Measurements from ENCODE around the gene G3BP2. TPM values are rescaled to one million over a fixed set of nuclear protein-coding genes. Genes with fewer than 3 reads are reported as not detected.
A peak's percentile ranks its signal among the peaks of the same experiment; 100 is the strongest.
"Not testable (repeated sequence)": the region's sequence is repeated elsewhere in the genome, so short reads cannot be mapped to it uniquely, and the experiment has no call there.

Gene G3BP2
- 104 TPM for polyA plus RNA-seq (2013, experiment 1 of 2; ENCODE audit: insufficient read length)
- polyA plus RNA-seq (2013, experiment 2 of 2; ENCODE audit: insufficient read length) = 114 TPM

DNA sequence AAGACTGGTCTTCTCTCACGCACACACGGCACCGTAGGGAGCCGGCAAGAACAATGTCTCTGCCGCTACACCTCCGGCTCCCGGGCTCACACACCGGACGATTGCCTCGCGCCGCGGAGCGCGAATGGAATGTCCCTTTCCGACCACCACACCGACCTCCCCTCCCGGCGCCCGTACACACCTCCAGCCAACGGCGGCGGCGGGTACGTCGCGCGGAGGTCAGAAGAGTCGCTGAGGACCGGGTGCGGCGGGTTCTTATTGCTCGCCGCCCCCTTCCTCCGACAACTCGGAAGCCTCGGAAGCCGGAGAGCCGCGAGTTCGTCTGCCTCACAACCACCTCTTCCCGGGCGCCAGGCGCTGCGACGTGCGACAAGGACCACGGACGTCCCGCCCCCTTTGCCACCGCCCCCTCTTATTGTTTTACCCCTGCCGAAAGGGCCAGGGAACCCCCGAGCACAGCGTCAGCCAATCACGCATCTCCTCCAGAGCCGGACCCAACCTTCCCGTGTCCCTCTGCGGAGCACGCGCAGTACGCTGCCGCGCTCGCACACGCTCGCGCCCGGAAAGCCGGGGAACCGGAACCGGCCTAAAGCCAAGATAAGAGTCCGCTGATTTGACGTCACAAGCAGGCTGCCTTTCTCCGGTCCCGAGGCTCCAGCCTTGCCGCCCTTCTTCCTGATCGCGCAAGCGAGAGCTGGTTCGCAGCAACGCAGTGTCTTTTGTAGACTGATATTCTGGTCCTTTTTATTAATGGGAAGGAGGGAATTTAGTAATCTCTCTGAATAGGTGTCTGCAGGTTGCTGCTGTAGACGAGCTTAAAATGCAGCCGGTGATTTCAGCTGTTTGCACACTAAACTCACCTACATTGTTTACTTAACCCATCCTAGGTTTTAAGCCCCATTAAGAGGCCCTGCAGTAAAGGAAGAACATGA, at the start of gene G3BP2:
Gene G3BP2, minus strand, starts transcription at position 385 of the 932 bp plus-strand sequence. CDS start 11,386 bp downstream, outside the sequence.
- peak; percentile 98 for DNase-seq

DNA sequence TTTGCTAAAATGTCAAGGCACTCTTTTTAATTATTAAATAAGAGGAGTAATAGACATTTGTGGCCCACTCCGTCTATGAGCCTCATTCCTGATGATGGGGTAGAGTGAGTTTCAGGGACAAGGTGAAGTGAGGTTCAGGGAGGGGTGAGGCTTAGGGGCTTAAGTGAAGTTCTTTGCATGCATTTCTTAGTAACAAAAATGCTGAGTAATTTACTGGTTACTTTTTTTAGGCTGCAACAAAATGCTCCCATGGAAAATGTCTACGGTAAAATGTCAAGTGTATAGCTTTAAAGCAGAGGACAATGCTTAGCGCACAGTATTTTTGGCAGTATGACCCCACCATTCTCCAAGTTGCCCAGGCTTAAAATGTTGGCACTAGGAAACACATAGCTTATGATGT, 49.2 kb upstream of the G3BP2 start:
- DNase-seq = no peak

DNA sequence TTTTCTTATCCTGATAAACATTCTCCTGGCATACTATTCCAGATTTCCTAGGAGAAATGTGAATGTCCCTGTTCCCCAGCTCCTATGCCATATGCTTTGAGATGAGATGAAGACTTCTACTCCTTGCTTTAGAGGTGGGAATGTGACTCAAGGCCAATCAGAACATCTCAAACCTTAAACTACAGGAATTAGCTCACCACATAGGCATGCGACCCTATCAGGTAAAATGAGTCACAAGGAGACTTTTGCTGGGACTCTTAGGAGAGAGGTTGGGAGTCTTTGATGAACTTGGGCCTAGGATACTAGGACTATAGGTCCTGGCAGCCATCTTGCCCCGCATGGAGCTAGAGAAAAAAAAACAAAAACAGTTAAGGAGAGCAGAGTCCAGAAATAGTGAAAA, 45.3 kb upstream of the G3BP2 start:
- no peak for DNase-seq

DNA sequence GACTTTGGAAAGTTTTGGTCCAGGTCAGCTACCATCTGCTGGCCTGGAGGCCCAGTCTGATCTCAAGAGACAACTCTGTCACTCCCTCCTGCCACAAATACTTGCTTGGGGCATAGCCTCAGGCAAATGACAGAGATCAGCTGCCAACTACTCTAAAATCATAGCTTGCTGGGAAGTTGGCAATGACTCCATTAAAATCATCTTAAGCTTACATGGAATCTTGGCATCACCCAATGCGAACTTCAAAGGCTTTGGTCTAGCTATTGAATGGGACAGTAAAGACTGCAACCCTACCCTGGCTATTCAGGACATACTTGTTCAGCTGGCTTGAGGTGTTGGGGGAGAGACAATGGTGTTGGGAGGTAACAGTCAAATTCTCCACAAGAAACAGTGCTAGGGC, 44.2 kb upstream of the G3BP2 start:
- no peak for DNase-seq

DNA sequence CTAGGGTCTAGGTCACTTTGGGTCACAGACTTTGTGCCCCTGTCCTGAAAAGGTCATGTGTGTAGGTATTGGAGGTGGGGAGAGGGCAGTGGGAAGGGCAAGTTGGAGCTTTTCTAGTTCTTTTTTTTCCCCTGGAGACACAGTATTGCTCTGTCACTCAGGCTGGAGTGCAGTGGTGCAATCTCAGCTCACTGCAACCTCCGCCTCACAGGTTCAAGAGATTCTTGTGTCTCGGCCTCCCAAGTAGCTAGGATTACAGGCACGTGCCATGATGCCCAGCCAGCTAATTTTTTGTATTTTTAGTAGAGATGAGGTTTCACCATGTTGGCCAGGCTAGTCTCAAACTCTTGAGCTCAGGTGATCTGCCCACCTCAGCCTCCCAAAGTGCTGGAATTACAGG, 42.8 kb upstream of the G3BP2 start:
- DNase-seq = not testable (repeated sequence)

DNA sequence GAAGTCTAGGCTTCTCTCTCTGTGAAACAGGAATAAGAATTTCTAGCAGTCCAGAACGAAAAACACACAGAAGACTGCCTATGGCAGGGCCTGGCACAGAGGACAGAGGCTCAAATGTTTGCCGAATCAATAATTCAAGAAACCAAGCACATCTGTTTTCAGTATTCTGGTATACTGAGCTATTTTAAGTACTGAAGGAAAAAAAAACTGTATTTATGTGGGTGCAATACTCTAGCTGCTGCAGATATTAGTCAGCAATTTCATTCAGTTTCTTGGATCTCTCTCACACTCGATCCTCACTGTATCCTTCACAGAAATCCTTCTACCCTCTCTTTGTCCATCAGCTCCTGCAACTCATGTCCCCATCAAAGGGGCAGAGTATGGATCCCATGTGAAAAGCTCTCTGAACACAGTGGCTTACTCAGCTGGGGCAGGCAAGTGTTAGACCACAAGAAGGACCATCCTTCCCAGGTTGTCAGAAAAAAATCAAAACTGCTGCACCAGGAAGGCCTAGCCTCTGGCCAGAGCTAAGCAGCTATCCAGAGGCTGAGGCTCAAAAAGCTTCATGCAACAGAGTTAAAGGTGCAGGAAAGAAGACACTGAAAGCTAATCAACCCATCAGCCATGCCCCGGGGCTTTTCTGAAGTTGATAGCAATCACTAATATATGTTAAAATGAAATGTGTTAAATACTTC, 42.0 kb upstream of the G3BP2 start:
- DNase-seq = peak; percentile 61

DNA sequence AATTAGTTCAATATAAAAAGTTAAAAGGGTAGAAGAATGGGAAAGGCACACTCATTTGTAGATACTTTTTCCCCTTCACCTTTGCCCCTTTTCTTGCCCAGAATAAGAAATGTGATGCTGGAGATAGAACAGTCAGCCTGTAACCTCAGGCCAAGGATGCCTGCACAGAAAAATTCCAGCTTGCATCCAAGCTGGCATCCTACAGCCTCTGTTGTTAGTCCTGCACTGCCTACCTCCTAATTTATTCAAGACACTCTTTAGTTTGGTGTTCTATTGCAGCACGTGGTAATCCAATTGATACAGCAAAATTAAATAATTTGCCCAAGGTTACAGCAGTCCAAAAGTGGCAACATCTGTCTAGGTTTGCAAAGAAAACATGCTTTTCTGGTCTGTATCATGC, 41.5 kb upstream of the G3BP2 start:
- no peak for DNase-seq

DNA sequence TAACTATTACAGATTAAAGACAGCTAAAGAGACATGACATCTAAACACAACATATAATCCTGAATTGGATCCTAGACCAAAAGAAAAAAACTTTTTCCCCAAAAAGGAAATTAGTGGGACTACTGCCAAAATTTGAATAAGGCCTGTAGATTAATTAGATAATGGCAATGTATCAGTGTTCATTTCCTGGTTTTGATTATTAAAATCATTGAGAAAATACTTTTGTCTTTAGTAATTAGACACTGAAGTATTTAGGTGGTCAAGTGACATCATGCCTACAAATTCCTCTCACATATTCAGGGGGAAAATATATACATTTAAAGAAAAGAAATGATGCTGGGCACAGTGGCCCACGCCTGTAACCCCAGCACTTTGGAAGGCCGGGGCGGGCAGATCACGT, 40.8 kb upstream of the G3BP2 start:
- no peak for DNase-seq

DNA sequence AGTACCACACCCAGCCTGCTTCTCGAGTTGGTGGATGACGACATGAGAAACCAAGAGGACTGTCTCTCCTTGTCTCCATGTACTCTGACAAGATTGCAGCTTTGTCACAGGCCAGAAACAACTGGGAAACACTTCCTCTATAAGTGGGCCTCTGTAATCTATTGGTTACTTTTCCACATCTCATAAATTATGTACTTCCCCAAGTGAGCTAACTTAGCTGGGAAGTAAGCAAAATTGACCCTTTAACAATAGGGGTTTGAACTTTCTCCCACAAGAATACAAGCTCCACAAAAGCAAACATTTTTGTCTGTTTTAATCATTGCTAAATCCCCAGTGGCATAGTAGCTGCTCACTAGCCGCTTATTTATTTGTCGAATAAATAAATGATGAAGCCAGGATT, 37.0 kb upstream of the G3BP2 start:
- DNase-seq = no peak

DNA sequence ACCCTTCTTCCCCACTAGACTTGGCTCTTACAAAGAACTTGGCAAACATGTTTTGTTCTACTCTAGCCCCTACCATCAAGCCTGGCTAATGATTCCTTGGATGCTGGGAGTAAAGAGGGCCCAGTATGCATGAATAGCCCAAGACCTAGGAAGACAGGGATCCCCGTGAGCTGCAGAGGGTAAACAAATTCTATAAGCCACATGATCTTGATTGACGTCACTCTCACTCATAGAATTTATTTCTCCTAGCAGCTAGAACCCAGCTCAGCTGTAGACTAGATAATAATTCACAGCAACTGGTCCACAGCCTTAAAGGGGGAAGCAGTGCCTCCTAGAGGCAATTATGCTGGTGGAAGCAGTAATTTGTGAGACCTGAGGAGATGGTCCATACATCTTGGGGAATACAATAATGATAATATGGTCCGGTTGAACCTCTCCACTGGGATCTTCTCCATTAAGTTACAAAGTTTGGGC, 35.0 kb upstream of the G3BP2 start:
- no peak for DNase-seq

DNA sequence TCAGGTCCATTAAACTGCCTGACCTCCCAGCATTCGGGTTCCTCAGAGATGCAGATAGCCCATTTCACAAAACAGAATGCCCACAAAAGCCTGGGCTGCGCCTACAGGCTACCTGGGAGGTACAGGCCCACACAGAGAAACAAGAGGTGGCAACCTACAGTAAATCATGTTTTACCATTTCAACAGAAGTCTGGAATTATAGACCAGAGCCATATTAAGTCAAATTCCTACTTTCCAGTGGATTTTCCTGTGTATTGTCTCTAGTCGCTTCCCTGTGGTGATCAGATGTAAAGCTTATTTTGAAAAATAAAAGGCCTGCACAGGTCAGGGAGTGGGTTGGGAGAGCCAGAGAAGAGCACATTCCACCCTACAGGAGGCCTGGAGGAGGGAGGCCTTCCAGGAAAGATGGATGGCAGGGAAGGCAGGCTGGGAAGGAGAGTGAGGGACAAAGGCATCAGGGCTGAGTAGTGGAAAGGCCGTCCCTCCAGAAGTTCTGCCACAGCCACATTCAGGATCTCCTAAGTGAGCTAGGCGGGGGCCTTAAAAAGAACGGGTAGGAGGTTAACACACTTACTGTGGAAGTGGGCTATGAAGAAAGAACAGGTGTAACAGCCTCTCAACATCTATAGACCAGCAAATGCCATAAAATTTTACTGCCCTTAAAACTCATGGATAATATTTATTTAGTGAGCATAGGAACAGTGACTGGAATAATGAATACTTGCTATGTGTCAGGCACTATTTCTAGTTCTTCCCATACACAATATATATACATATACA, 32.2 kb upstream of the G3BP2 start:
- DNase-seq = no peak

DNA sequence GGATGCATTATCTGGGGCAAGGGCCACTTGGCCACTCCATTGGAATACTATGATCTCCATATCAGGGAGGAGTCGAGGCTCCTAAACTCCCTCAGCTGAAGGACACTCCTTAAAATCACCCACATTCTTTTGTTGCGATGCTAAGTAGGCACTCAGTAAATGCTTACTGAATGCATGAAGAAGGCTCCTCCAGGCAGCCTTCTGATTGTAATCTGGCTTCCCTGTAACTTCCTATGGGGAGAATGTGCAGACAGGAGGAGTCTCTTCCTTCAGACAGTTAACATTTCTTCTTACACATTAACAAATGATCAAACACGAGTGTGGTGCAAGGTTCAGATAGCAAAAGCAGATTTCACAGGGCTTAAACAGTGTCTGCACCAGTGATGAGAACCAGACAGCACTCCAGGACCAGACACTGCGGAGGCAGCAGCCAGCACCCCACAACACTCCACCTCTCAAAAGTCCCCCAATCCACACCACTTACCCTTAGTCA, 29.8 kb upstream of the G3BP2 start:
- DNase-seq = no peak

DNA sequence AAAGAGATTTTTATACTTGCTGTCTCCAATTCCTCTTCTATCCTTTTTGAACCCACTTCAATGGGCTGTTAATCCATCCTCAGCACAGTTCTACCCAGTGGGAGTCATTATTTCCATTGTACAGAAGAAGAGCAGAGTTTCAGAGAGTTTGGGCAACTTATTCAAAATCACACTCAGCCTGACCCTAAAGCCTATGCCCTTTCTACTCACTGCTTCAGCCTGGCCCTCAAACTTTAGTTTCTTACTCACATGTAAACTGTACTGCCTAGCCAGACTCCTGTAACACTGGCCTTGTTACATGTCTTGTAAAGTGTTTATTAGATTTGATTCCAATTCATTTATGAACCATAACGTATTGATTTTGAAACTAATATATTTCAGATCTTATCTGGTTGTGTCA, 26.1 kb upstream of the G3BP2 start:
- no peak for DNase-seq

DNA sequence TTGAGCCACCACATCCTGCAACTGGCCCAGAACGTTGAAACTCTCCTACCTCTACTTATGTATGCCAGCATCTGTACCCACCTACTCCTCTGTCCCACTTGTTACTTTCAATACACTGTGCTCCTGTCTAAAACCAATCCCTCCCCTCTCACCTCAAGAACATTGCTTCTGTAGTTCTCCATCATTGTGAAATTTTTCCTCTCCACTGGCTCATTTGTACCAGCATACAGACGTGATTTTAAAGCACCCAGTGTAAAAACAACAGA, 25.7 kb upstream of the G3BP2 start:
- no peak for DNase-seq

DNA sequence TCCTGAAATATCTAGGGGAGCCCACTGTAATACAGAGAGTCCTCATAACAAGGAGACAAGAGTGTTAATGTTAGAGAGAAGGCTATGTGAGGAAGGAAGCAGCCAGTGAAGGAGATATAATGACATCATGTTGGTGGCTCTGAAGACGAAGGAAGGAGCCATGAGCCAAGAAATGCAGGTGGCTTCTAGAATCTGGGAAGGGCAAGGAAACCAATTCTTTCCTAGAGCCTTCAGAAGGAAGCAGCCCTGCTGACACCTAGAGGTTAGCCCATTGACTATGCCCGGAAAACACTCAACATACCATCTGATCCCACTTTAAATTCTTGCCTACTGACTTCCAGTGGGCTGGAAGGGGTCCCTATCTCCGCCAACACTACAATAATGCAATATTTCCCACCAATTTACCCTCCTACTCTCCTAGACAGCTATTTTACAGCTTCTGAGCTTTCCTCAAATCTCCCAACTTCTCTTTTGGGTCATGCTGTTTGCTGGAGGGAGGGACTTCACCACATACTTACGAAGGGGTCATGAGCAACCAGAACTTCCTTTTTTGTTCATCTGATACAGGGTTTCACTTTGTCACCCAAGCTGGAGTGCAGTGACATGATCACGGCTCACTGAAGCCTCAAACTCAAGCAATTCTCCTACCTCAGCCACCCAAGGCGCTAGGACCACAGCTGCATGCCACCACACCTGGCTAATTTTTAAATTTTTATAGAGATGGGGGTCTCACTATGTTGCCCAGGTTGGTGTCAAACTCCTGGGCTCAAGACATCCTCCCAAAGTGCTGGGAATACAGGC, 25.2 kb upstream of the G3BP2 start:
- no peak for DNase-seq

DNA sequence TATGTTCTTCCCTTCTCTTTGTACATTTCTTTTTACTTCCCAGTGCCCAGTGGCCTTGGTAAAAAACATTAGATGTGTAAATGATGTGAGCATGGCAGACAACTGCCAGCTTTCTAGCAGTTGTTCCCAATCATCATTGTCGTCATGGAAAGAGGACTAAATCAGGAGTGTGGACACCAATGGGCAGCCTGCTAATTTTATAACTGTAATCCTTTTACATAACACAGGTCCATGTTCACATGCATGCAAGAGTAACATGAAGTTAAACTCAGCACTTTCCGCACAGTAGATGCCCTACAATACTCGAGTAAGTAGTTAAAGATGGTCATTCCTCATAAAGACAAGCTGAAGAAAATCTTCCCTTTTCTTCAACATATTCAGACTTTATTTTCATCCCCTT, 23.4 kb upstream of the G3BP2 start:
- DNase-seq = no peak

DNA sequence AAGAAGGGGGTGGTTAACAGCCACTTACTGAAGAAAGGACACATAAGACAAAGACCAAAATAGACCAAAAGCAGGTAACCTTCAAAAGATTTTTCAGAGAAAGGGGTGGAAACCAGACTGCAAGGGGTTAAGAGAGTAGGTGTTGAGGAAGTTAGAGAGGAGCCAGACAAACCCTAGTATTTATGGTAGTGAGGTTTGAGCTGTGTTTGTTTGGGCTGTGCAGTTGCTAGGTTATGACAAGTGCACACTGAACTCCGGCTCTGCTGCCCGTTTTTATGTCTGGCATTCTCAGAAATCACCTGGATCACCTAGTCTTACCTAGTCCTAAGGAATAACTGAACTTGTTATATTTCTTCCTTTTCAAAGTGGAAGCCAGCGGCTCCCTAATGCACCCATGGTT, 22.9 kb upstream of the G3BP2 start:
- DNase-seq = no peak

DNA sequence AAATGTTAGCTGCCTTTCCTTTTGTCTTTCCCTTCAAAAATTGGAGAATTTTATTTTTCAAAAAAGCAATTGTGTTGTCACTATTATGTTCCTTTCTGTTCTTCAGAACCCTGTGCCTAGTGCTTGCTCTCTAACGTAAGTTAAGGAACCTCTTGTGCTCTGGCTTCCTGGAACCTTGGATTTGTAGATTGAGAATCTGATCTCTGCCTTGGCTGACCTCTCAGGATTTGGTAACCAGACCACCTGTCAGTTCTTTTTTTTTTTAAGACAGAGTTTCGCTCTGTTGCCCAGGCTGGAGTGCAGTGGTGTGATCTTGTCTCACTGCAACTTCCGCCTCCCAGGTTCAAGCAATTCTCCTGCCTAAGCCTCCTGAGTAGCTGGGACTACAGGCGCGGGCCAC, 18.9 kb upstream of the G3BP2 start:
- DNase-seq = not testable (repeated sequence)

DNA sequence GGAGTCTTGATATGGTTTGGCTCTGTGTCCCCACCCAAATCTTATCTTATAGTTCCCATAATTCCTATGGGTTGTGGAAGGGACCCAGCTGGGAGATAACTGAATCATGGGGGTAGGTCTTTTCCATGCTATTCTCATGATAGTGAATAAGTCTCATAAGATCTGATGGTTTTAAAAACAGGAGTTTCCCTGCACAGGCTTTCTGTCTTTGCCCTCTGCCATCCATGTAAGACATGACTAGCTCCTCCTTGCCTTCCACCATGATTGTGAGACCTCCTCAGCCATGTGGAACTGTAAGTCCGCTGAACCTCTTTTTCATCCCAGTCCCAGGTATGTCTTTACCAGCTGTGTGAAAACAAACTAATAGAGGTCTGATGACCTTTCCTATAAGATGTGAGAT, 13.9 kb upstream of the G3BP2 start:
- not testable (repeated sequence) for DNase-seq

DNA sequence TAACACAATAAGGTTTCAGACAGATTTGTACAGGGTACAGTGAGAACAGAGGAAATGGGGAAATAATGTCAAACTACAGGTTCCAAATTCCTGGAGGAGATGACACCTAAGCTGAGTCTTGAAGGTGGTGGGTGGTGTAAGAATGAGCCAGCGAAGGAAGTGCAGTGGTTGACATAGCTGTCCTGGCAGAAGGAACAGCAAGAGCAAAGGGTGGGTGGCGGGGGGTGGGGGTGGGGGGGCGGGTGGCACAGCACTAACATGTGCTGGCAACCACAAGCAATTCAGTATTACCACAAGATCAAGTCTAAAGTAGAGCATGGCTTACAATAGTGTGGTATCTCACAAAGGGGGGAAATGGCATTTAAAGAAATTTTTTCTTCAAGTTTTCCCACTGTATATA, 13.1 kb upstream of the G3BP2 start:
- no peak for DNase-seq

DNA sequence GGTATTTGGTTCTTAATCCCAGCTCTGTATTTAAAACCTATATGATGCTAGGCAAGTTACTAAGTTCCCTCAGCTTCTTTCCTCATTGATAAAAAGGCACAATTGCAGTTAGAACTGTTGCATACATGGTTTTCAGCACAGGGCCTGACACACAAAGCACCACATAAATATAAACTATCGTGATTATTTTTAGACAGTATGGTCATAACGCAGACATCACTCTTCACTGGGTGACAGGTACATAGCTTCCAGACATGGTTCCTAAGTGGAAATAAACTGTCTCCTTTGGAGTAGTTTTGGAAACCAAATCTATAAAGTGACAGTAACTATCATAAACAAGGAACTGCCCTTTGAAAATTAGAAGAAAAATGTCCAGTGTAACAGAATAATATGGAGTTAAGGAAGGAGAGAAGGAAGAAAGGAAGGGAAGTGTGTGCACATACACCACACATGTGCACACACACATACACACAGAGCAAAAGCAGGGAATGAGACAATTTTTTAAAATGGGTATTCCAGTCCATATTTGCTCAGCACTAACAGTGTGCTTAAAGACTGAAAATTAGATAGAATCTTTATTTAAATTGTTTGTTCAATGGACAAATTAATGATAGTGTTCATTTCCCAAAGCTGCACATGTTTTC, 12.5 kb upstream of the G3BP2 start:
- DNase-seq = no peak

All from fibroblast of skin of scalp (primary cell).